H1 (cell line): ENCODE results near the gene KRTAP5-4. TPM values are rescaled to one million over a fixed set of nuclear protein-coding genes. Genes with fewer than 3 reads are reported as not detected.

Experiments
- TBP ChIP-seq: IDR thresholded peaks from 2 replicates; pipeline ENCODE4 v1.6.1; 2011; ENCODE audit warnings: low read depth, low read length, improper control_type of control experiment
- polyA plus RNA-seq, 7 experiments: library from polyadenylated mRNA; depleted of rRNA in 3 of 7; stranded (reverse) in 5 of 7; unstranded in 2 of 7; fragments of >200 nt in 5 of 7; fragments of 200-250 nt in 2 of 7; gene quantifications; 1 replicate in 5 of 7; 2 replicates in 1 of 7; 4 replicates in 1 of 7; pipeline versions ENCODE4 v1.2.1 to v1.2.3, GENCODE V29; 2011 to 2013; ENCODE audit warnings: missing spikeins in 2 of 7, mixed read lengths in 2 of 7
- total RNA-seq: library from RNA; stranded (reverse); fragmentation: NEBNext Ultra II Directional; extraction: Animal tissue kit (Norgen Biotek cat#: 25700); gene quantifications from 2 replicates; pipeline ENCODE4 v1.2.1, GENCODE V29; 2021

The KRTAP5-4 gene
- total and polyA plus RNA-seq, 2 of the 8 experiments (the other 6 are each of a cell fraction or from before 2014, with no cell fraction given): not detected

DNA sequence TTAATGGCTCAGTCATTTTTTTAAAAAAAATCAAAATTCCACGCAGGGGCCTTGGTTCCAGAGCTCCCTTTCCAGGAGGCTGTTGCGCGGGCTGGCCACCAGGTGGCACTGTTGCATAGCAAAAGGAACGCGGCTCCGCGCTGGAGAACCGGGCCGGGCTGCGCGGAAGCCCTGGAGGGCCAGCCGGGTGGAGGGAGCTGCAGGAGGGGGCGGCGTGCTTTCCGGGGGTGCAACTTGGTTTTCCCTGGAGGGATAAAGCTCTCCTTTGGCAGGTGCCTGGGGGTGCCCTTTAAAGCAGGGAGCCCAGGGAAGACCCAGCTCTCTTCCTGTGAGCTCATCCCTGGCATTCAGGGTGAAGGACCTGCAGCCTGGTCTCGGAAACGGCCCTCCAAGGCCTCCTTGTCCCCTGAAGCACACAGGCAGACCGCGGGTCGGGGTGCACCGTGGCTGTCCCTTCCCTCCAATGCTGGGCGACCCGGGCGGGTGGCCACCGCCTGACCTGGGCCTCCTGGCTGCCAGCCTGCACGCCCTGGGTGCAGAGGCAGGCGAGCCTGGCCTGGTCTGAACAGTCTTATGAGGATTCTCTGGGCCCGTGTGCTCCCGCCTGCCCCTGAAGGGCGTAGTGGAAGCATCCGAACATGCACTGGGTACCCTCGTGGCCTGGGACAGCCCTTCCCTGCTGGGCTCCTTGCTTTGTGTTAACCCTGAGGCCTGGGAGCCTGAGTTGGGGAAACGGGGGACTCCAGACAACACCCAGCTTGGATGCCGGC is 31.0 kb upstream of the KRTAP5-4 start (continued):
- no peak for TF ChIP-seq TBP
